WERI-Rb-1 (cell line): Measurements from ENCODE around the gene PLXNA4.

Source experiments
- DNase-seq: peaks from one replicate; pipeline ENCODE4 v3.0.0-alpha.2; 2020
- H3K27ac ChIP-seq: fragments of 250-450 bp; sonication (Bioruptor Pico); 2 replicates; pipeline ENCODE4 v1.5.1; 2020; ENCODE audit warnings: mild to moderate bottlenecking, moderate library complexity
- H3K27me3 ChIP-seq: fragments of 250-450 bp; sonication (Bioruptor Pico); 2 replicates; pipeline ENCODE4 v1.5.1; 2021; ENCODE audit warnings: mild to moderate bottlenecking, low read depth, moderate library complexity; ENCODE audit not compliant: insufficient read depth, severe bottlenecking
- H3K36me3 ChIP-seq: fragments of 250-450 bp; sonication (Bioruptor Pico); 2 replicates; pipeline ENCODE4 v1.5.1; 2020; ENCODE audit warnings: mild to moderate bottlenecking, moderate library complexity
- H3K4me3 ChIP-seq: 2 replicates; pipeline ENCODE4 v1.5.1; 2011; ENCODE audit warnings: low read depth, mild to moderate bottlenecking, control low read depth, low read length
- H3K9me3 ChIP-seq: fragments of 250-450 bp; sonication (Bioruptor Pico); 2 replicates; pipeline ENCODE4 v1.5.1; 2021; ENCODE audit warnings: mild to moderate bottlenecking, moderate library complexity; ENCODE audit not compliant: severe bottlenecking
- CTCF ChIP-seq: IDR thresholded peaks from 2 replicates; pipeline ENCODE4 v1.5.1; 2011; ENCODE audit warnings: low read depth, mild to moderate bottlenecking, control low read depth, inconsistent platforms, low read length

Gene PLXNA4

GRCh38 chr7:132455378-132455777 is 120.9 kb downstream of the PLXNA4 start:
- Histone ChIP-seq H3K36me3 (no peaks in the 10 kb centered on the region), H3K4me3 (no peak overlapping the region), H3K27me3 (no peaks in the 10 kb centered on the region), H3K27ac (no peak overlapping the region), H3K9me3 (no peaks in the 10 kb centered on the region)
- TF ChIP-seq CTCF: no peak
- DNase-seq: no peak

DNA sequence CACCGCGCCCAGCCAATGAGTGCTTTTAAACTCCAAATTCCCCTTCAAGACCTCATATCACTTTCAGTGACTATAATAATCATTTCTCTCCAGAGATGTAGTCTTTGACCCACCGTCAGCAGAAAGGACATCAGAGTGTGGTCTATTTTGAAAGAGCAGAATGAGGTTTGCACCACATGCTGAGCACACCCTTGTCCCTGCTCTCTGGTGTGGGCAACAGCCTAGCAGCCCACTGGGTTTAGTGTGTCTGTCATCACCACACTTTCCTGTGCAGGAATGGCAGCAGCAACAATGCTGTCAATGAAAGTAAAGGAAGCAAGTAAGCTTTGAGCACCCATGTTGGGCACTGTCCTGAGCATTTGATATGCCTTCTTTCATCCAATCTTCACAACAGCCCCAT is 122.4 kb downstream of the PLXNA4 start:
- Histone ChIP-seq H3K36me3 (no peaks in the 10 kb centered on the region), H3K27me3 (no peaks in the 10 kb centered on the region), H3K9me3 (no peaks in the 10 kb centered on the region), H3K27ac (no peak overlapping the region), H3K4me3 (no peak overlapping the region)
- no peak for TF ChIP-seq CTCF
- DNase-seq: no peak

- TF ChIP-seq CTCF: no peak
- no peak overlapping the region for H3K27ac ChIP-seq
- DNase-seq: no peak
Observed at GRCh38 chr7:132451161-132451560, 125.1 kb downstream of the PLXNA4 start.

GRCh38 chr7:132450696-132451095 is 125.6 kb downstream of the PLXNA4 start:
- no peak for DNase-seq
- Histone ChIP-seq H3K9me3 (no peaks in the 10 kb centered on the region), H3K27ac (no peak overlapping the region), H3K27me3 (no peaks in the 10 kb centered on the region), H3K4me3 (no peak overlapping the region), H3K36me3 (no peaks in the 10 kb centered on the region)
- no peak for TF ChIP-seq CTCF

More at GRCh38 chr7:132451161-132451560, 125.1 kb downstream of the PLXNA4 start:
- no peaks in the 10 kb centered on the region for H3K9me3 ChIP-seq
- no peak overlapping the region for H3K4me3 ChIP-seq
- H3K27me3 ChIP-seq: no peaks in the 10 kb centered on the region
- no peaks in the 10 kb centered on the region for H3K36me3 ChIP-seq

DNA sequence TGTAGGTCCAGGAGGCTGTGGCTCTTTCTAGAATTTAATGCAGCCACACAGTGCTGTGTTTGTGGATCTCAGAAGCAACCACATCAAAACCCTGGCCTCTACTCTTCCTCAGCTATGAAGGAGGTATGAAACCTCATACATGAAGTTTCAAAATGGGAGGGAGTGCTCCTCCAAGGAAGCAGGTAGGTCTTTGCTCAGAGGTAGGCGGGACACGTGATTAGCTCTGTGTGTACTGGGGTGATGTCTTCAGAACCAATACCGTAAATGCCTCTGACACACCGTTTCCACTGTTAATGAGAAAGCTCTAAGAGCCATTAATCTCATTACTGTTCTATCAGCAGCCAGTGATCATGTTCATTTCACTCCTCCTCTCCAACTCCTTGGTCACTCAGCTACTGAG is 126.1 kb downstream of the PLXNA4 start:
- no peak for DNase-seq
- H3K27ac ChIP-seq: no peak overlapping the region
- no peaks in the 10 kb centered on the region for H3K36me3 ChIP-seq
- no peaks in the 10 kb centered on the region for H3K9me3 ChIP-seq
- H3K27me3 ChIP-seq: no peaks in the 10 kb centered on the region
- no peak for TF ChIP-seq CTCF
- no peak overlapping the region for H3K4me3 ChIP-seq

GRCh38 chr7:132446666-132447278 is 129.5 kb downstream of the PLXNA4 start:
- TF ChIP-seq CTCF: no peak
- Histone ChIP-seq H3K27me3 (no peaks in the 10 kb centered on the region), H3K9me3 (no peaks in the 10 kb centered on the region), H3K36me3 (no peaks in the 10 kb centered on the region), H3K4me3 (no peak overlapping the region), H3K27ac (no peak overlapping the region)
- no peak for DNase-seq
